Prostate gland (tissue), 2 donors: ENCODE measurements around the gene ORAI2. TPM values are rescaled to one million over a fixed set of nuclear protein-coding genes. Genes with fewer than 3 reads are reported as not detected.
"Not testable (repeated sequence)": the region's sequence is repeated elsewhere in the genome, so short reads cannot be mapped to it uniquely, and the experiment has no call there.

Experiments
- DNase-seq: peaks from one replicate; pipeline ENCODE4 v3.0.0-alpha.2; 2019; ENCODE audit warnings: low spot score
- H3K27ac ChIP-seq, 2 donors: fragments of 200-600 bp; sonication (generic); 2 replicates each; pipeline ENCODE4 v1.5.1; 2017 to 2019
- H3K27me3 ChIP-seq: fragments of 200-600 bp; sonication (generic); replicated peaks from 2 replicates; pipeline ENCODE4 v1.5.1; 2019; ENCODE audit not compliant: insufficient read depth
- H3K36me3 ChIP-seq, 2 donors: fragments of 200-600 bp; sonication (generic); 1 replicate in 1 of 2; 2 replicates in 1 of 2; pipeline versions ENCODE4 v1.5.1 to v1.8.1; 2017 to 2019
- H3K4me1 ChIP-seq: fragments of 200-600 bp; sonication (generic); replicated peaks from 2 replicates; pipeline ENCODE4 v1.5.1; 2019
- H3K4me3 ChIP-seq, 2 donors: fragments of 200-600 bp; sonication (generic); 2 replicates each; pipeline ENCODE4 v1.5.1; 2017 to 2019
- H3K9me3 ChIP-seq: fragments of 200-600 bp; sonication (generic); 2 replicates; pipeline ENCODE4 v1.5.1; 2017
- POLR2A ChIP-seq: fragments of 450-650 bp; IDR thresholded peaks from one replicate; pipeline ENCODE4 v1.6.1; 2016; ENCODE audit warnings: antibody characterized with exemption, mild to moderate bottlenecking
- POLR2AphosphoS5 ChIP-seq: sonication (generic); formaldehyde crosslinking; IDR thresholded peaks from one replicate; pipeline ENCODE4 v1.6.1; 2017; ENCODE audit warnings: antibody characterized with exemption
- WGBS: methylation state at CpG from one replicate; pipeline ENCODE4 v1.1.5; 2018; 5-methylcytosine and 5-hydroxymethylcytosine counted together
- intact Hi-C: fragments of 100-400 bp; cut with DNase I; formaldehyde crosslinking; loops from one replicate; pipeline ENCODE4 v1.14.2; 2022
- total RNA-seq, 2 donors: library from RNA; depleted of rRNA; stranded (reverse); fragments of >200 nt; gene quantifications; one replicate each; pipeline ENCODE4 v1.1.0, GENCODE V29; 2016
- TF ChIP-seq, protein P1 (sequence below), 4 experiments: fragments of 200-600 bp in 2 of 4; fragments of 450-650 bp in 2 of 4; sonication (generic) in 2 of 4; IDR thresholded peaks; 1 replicate in 3 of 4; 2 replicates in 1 of 4; pipeline ENCODE4 v1.5.1; 2016 to 2019; ENCODE audit warnings: antibody characterized with exemption in 4 of 4, mild to moderate bottlenecking in 2 of 4, moderate library complexity in 2 of 4

ORAI2 gene
- total RNA-seq, 2 donors from 2014 or later, result 20.5 to 24.8 TPM

DNA sequence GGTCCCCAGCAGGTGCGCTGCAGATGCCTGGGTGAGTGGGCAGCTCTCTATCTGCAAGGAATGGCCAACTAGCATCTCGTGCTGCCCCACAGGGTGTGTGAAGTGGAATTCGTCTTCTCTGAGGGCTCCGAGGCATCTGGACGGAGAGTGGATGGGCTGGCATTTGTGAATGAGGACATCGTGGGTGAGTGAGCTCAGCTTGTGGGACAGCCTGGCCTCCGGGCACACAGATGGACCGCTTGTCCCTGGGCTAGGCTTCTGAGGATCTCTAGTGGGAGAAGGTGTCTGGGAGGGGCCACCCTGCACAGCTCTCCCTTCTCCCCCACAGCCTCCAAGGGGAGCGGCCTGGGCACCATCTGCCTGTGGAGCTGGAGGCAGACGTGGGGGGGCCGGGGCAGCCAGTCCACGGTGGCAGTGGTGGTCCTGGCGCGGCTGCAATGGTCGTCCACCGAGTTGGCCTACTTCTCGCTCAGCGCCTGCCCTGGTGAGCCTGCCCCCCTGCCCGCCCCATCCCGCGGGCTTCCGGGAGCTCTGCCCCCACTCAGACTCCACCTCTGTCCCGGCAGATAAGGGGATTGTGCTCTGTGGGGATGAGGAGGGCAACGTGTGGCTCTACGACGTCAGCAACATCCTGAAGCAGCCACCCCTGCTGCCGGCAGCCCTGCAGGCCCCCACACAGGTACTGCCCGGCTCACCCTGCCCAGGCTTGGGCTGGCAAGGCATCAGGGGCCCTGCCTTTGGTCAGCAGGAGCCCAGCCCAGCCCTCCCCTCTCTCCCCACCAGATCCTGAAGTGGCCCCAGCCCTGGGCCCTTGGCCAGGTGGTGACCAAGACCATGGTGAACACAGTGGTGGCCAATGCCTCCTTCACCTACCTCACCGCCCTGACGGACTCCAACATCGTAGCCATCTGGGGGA is 39.0 kb downstream of the ORAI2 start:
- Histone ChIP-seq H3K27me3 (no peaks in the 10 kb centered on the region), H3K4me3 (no peak overlapping the region), H3K27ac (no peak overlapping the region), H3K36me3 (no peaks in the 10 kb centered on the region), H3K9me3 (no peaks in the 10 kb centered on the region), H3K4me1 (no peaks in the 10 kb centered on the region)
- intact Hi-C loops, result no loop called here
- TF ChIP-seq, protein P1, sequence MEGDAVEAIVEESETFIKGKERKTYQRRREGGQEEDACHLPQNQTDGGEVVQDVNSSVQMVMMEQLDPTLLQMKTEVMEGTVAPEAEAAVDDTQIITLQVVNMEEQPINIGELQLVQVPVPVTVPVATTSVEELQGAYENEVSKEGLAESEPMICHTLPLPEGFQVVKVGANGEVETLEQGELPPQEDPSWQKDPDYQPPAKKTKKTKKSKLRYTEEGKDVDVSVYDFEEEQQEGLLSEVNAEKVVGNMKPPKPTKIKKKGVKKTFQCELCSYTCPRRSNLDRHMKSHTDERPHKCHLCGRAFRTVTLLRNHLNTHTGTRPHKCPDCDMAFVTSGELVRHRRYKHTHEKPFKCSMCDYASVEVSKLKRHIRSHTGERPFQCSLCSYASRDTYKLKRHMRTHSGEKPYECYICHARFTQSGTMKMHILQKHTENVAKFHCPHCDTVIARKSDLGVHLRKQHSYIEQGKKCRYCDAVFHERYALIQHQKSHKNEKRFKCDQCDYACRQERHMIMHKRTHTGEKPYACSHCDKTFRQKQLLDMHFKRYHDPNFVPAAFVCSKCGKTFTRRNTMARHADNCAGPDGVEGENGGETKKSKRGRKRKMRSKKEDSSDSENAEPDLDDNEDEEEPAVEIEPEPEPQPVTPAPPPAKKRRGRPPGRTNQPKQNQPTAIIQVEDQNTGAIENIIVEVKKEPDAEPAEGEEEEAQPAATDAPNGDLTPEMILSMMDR (IDR thresholded peaks at IDR 0.05), result no peak
- no peak for TF ChIP-seq POLR2A
- TF ChIP-seq POLR2AphosphoS5, result no peak
- DNase-seq, result no peak
- WGBS, result 65% methylated on average over 30 of the region's 31 CpGs

DNA sequence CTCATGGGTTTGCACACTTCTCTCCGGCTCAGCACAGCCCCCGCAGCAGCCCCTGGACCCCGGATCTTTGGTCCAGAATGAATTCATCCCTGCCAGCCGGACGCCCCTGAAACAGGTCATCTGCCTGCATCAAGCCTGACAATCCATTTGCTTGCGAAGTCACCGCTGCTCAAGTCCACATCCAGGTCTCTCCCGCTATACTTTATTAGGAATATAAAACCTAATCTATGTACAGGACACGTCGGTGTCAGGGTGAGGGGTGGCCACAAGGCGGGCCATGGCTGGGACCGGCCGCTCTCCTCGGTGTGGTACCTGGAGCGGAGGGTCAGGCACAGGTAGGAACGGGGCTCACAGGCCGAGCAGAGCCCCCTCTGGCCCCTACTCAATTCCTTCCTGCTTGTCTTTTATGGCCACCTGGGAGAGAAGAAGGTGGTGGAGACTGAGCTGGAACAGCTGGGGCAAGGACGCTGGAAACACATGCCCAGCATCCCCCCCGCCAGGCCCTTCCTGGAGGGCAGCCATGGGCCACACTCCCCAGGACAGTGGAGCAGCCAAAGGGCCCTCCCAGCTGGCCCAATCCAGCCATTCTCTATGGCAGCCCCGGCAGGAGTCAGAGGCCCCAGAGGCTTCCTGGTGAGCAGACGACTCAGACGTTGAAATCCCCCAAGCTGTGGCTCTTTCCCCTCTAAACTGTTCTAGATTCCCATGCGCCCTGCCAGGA is 40.1 kb downstream of the ORAI2 start:
- Histone ChIP-seq H3K27ac (no peak overlapping the region), H3K4me1 (no peaks in the 10 kb centered on the region), H3K9me3 (no peaks in the 10 kb centered on the region), H3K4me3 (no peak overlapping the region), H3K36me3 (no peaks in the 10 kb centered on the region), H3K27me3 (no peaks in the 10 kb centered on the region)
- intact Hi-C loops, result no loop called here
- TF ChIP-seq, protein P1 (IDR thresholded peaks at IDR 0.05), result no peak
- TF ChIP-seq POLR2AphosphoS5 (no peak), POLR2A (no peak)
- DNase-seq, result no peak
- 78% methylated on average over 23 of the region's 23 CpGs for WGBS

DNA sequence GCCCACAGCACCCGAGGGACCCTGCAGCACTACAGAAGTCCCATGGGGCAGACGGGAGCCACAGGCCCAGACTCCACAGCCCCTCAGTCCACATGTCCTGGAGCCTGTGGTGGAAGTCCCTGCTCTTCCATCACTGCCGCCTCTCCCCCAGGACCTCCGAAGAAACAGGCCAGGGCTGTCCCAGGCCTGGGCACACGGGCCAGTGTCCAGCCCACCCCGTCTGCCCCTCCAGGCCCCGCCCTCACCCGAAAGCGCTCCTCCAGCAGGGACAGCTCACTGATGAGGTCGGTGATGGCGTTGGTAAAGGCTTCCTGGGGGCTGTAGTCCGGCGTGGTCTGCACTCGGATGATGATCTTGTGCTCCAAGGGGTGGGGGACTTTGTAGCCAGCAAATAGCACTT is 40.7 kb downstream of the ORAI2 start:
- 84% methylated on average over 9 of the region's 14 CpGs for WGBS
- H3K4me1 ChIP-seq, DNase-seq, H3K27me3 ChIP-seq, H3K9me3 ChIP-seq, intact Hi-C loops, H3K4me3 ChIP-seq, H3K27ac ChIP-seq, H3K36me3 ChIP-seq: not testable (repeated sequence)

DNA sequence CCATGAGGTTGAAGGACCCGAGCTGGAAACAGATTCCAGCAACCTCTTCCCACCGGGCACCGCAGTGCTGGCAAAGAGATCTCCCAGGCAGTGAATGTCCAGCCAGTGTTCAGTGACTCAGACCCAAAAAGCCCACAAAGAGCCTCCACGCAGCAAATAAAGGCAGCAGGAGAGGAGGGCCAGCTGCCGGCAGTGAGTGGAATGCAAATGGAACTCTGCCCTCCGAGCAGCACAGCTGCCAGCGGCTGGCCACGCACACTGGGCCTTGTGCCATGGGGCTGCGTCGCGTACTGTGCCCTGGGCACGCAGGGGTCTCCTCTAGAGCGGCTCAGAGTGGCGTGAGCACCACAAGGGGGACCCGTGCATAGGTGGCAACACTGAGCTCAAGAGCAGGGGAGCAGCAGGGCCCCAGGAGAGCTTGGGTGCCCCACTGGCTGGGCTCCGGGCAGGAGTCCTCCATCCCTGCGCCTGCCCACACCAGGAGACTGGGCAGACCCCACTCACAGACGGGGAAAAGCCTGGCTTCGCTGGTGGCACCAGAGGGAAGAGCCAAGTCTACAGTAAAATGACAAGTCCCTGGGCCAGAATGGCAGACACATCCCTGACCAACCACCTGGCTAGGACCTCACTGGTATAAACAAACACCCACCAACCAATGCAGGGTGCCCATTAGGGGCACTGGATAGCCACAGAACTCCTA is 41.5 kb downstream of the ORAI2 start:
- H3K36me3 ChIP-seq, H3K4me3 ChIP-seq, H3K27me3 ChIP-seq, H3K9me3 ChIP-seq, H3K4me1 ChIP-seq, intact Hi-C loops, H3K27ac ChIP-seq: not testable (repeated sequence)
- peak; percentile 1 for DNase-seq
- 66% methylated on average over 7 of the region's 19 CpGs for WGBS

DNA sequence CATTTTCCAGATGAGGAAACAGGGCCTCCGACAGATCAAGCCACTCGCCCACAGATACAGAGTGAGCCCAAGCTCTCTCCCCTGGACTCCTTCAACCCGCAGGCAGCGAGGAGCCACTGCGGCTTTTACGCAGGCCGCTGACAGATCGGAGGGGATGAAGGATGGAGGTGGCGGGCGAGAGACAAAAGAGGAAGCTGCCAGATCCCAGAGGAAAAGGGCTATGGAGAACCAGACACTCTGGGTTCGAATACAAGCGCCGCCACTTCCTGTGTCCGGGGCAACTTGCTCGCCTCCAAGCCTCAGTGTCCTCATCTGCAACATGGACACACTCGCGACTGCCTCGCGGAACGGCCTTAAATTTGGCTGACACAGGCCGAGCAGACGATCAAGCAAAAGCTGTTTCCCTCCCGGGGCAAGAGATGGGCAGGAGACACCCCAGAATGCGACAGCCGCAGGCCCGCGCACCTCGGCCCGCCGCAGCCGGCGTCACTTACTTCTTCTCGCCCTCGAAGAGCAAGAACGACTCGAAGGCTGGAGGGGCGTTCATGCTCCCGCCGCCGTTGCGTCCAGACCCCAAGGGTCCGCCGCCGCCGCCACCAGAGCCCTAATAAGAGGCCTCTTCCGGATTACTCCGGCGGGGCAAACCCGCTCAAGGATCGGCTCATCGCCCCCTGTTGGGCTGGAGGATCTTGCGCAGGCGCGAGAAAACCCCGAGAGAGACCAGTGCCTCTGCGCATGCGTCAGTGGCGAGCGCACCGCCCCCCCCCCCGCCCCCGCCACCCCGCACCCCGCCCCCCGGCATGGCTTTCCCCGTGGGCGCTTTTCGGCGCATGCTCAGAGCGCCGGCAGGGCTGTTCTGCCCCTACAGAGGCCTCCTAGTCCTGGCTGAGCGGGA is 45.2 kb downstream of the ORAI2 start, which contains the start of gene POLR2J:
TSS of gene POLR2J (minus strand) at position 609 of the 895 bp plus-strand sequence. CDS start at position 547, 62 bp downstream.
- WGBS, result 2% methylated on average over 24 of the region's 72 CpGs
- intact Hi-C loops, result not testable (repeated sequence)
- TF ChIP-seq POLR2AphosphoS5, result peak; percentile 31
- TF ChIP-seq, protein P1 (IDR thresholded peaks at IDR 0.05), result peak in 2 of 4 experiments; percentile 51 to 61

DNA sequence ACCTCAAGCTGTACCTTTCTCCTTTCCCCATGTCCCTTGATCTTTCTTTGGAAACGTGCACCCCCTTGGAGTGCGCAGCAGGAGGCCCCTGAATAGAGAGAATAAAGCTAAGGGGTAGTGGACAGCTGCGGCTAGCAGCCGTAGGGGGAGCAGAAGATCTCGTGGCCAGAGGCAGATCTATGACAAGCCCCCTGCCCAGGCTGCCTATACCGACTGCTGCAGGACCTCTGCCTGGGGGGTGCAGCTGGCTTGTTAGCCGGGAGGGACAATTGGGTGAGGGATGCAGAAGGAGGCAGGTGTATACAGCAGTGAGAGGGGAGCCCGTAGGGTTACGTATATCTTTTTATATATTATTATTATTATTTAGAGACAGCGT is 45.8 kb downstream of the ORAI2 start:
- no CpG with 5 or more reads among the region's 10 CpGs for WGBS
- H3K27me3 ChIP-seq, H3K4me1 ChIP-seq, H3K4me3 ChIP-seq, DNase-seq, H3K36me3 ChIP-seq, intact Hi-C loops, H3K9me3 ChIP-seq, H3K27ac ChIP-seq: not testable (repeated sequence)

More for the DNA sequence above, 45.2 kb downstream of the ORAI2 start, which contains the start of gene POLR2J:
- H3K4me1 ChIP-seq, H3K27ac ChIP-seq, H3K36me3 ChIP-seq, H3K27me3 ChIP-seq, H3K9me3 ChIP-seq: not testable (repeated sequence)
- H3K4me3 ChIP-seq, result peak within 1 kb of the TSS; percentile 25 to 46
- peak; percentile 80 for DNase-seq
